Measurements from ENCODE around the gene ORC6.

Gene ORC6

GRCh38 chr16:46696957-46697356, 7.5 kb downstream of the ORC6 start (continued):
- no peak for TF ChIP-seq PRDM2 (tag by site-specific recombination; IDR thresholded peaks at IDR 0.05; ENCODE audit: borderline replicate concordance)
- TF ChIP-seq ZNF571 (tag by site-specific recombination; IDR thresholded peaks at IDR 0.05) = no peak
- TF ChIP-seq ZNF24 (tag by site-specific recombination; IDR thresholded peaks at IDR 0.05) = no peak

GRCh38 chr16:46700048-46700447, 10.6 kb downstream of the ORC6 start:
- ChIA-PET POLR2A (no interaction called here), CTCF (interaction anchor here (0.6 to 3.5 kb wide), 3 partner anchors 9 to 26 kb away, joined by 3 to 15 read pairs (median 3); no protein-coding TSS in a partner anchor)
- Histone ChIP-seq H3K4me1 (ENCODE audit: control insufficient read depth, insufficient read depth, low read length) (no peaks in the 10 kb centered on the region), H3K27ac (ENCODE audit: extremely low read depth, low read depth, low read length) (no peak overlapping the region), H3K36me3 (ENCODE audit: control insufficient read depth in 2 of 2, insufficient read depth in 1 of 2, low read length in 2 of 2) (peaks cover 24 to 57% of the 10 kb centered on the region in 2 experiments), H3K4me3 (ENCODE audit: low read depth, low read length) (no peak overlapping the region), H3K9me3 (ENCODE audit: control insufficient read depth, insufficient read depth, low read depth, low read length) (no peaks in the 10 kb centered on the region)
- no peak for TF ChIP-seq ZNF175 (tag by site-specific recombination; IDR thresholded peaks at IDR 0.05)
- no peak for TF ChIP-seq ZNF248 (tag by site-specific recombination; IDR thresholded peaks at IDR 0.05)
- TF ChIP-seq MEIS1 (CRISPR knock-in tag; IDR thresholded peaks at IDR 0.05; ENCODE audit: borderline replicate concordance) = no peak
- TF ChIP-seq ZNF202 (tag by site-specific recombination; IDR thresholded peaks at IDR 0.05; ENCODE audit: borderline replicate concordance) = no peak
- no peak for TF ChIP-seq ZNF530 (tag by site-specific recombination; IDR thresholded peaks at IDR 0.05; ENCODE audit: low read depth)
- no peak for TF ChIP-seq PRDM10 (tag by site-specific recombination; IDR thresholded peaks at IDR 0.05)
- no peak for TF ChIP-seq ZNF24 (tag by site-specific recombination; IDR thresholded peaks at IDR 0.05)
- TF ChIP-seq ZNF404 (tag by site-specific recombination; IDR thresholded peaks at IDR 0.05) = no peak
- no peak for TF ChIP-seq ZNF362 (tag by site-specific recombination; IDR thresholded peaks at IDR 0.05)
- TF ChIP-seq ZNF677 (tag by site-specific recombination; IDR thresholded peaks at IDR 0.05) = no peak
- TF ChIP-seq SETDB1 (IDR thresholded peaks at IDR 0.05; ENCODE audit: insufficient read length, low read length) = no peak
- no peak for TF ChIP-seq BCL11B (tag by site-specific recombination; IDR thresholded peaks at IDR 0.05; ENCODE audit: low read depth)
- no peak for TF ChIP-seq ZBTB44 (tag by site-specific recombination; IDR thresholded peaks at IDR 0.05)
- no peak for TF ChIP-seq ZBTB10 (tag by site-specific recombination; IDR thresholded peaks at IDR 0.05)

Measured in HEK293 (cell line).